Upper lobe of left lung (tissue), 6 donors: ENCODE results near the gene TFCP2L1. TPM values are rescaled to one million over a fixed set of nuclear protein-coding genes. Genes with fewer than 3 reads are reported as not detected.
"Not testable (repeated sequence)": the region's sequence is repeated elsewhere in the genome, so short reads cannot be mapped to it uniquely, and the experiment has no call there.

ENCODE experiments used
- ATAC-seq, 2 donors: fragments of 200-7000 bp; cut with Tn5 transposase; one replicate each; pipeline ENCODE4 v1.9.1; 2022; ENCODE audit warnings: mild to moderate bottlenecking in 2 of 2, moderate library complexity in 2 of 2; ENCODE audit not compliant: low FRiP score in 2 of 2
- DNase-seq, 2 donors: peaks; one replicate each; pipeline ENCODE4 v3.0.0-alpha.2; 2019 to 2020
- H3K27ac ChIP-seq, 4 donors: fragments of 200-600 bp; sonication (generic); one replicate each; pipeline ENCODE4 v1.5.1; 2016 to 2019
- H3K27me3 ChIP-seq, 4 donors: fragments of 200-600 bp; sonication (generic); one replicate each; pipeline ENCODE4 v1.5.1; 2017 to 2019
- H3K36me3 ChIP-seq, 4 donors: fragments of 200-600 bp; sonication (generic); one replicate each; pipeline ENCODE4 v1.5.1; 2016 to 2019
- H3K4me1 ChIP-seq, 4 donors: fragments of 200-600 bp; sonication (generic); one replicate each; pipeline ENCODE4 v1.5.1; 2018 to 2019
- H3K4me3 ChIP-seq, 4 donors: fragments of 200-600 bp; sonication (generic); one replicate each; pipeline ENCODE4 v1.5.1; 2017 to 2019; ENCODE audit warnings: mild to moderate bottlenecking in 2 of 4, moderate library complexity in 1 of 4
- H3K9me3 ChIP-seq, 4 donors: fragments of 200-600 bp; sonication (generic); one replicate each; pipeline ENCODE4 v1.5.1; 2018 to 2019
- EP300 ChIP-seq, 4 donors: sonication (generic); formaldehyde crosslinking; IDR thresholded peaks; one replicate each; pipeline ENCODE4 v1.5.1; 2017; ENCODE audit warnings: antibody characterized with exemption in 4 of 4, control low read depth in 2 of 4
- POLR2A ChIP-seq, 4 donors: fragments of 450-650 bp; IDR thresholded peaks; one replicate each; pipeline ENCODE4 v1.5.1; 2016 to 2017; ENCODE audit warnings: antibody characterized with exemption in 4 of 4, mild to moderate bottlenecking in 2 of 4
- POLR2AphosphoS5 ChIP-seq, 2 donors: sonication (generic); formaldehyde crosslinking; IDR thresholded peaks; one replicate each; pipeline ENCODE4 v1.5.1; 2017; ENCODE audit warnings: antibody characterized with exemption in 2 of 2
- WGBS, 2 donors: methylation state at CpG; one replicate each; pipeline ENCODE4 v1.1.5; 2017 to 2018; 5-methylcytosine and 5-hydroxymethylcytosine counted together
- total RNA-seq, 6 donors: library from RNA; depleted of rRNA in 4 of 6; stranded (reverse); fragments of >200 nt in 4 of 6; gene quantifications; one replicate each; pipeline versions ENCODE4 v1.1.0 to v1.2.1, GENCODE V29; 2016 to 2021
- TF ChIP-seq, protein P1 (sequence below), 6 experiments: fragments of 450-650 bp in 4 of 6; fragments of 200-600 bp in 2 of 6; sonication (generic) in 2 of 6; IDR thresholded peaks; one replicate each; pipeline ENCODE4 v1.5.1; 2016 to 2019; ENCODE audit warnings: antibody characterized with exemption in 6 of 6
- donor health status: DM: no; HTN: no; CAD: no; lungs with moderate emphysema.
- donor health status: DM: no; HTN: yes; CAD: no; lungs with severe emphysema.

TFCP2L1 gene
- total RNA-seq, 6 donors from 2014 or later = 15.3 to 47.1 (median 33.7) TPM

DNA sequence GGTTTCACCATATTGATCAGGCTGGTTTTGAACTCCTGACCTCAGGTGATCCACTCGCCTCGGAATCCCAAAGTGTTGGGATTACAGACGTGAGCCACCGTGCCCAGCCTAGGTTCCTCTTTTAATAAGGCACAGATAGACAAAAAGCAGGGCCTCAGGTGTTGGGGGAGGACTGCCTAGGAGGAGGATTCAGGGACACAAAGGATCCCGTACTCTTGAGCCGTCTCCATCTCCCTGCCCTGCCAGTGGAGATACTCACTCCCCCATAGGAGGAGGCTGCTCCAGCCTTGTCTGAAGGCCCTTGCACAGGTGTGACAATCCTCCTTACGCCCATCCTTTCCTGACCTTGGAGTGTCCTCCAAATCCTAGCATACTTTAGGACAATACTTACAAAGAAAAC, 32.0 kb upstream of the TFCP2L1 start:
- TF ChIP-seq POLR2AphosphoS5 (IDR thresholded peaks at IDR 0.05) = no peak
- TF ChIP-seq, protein P1, sequence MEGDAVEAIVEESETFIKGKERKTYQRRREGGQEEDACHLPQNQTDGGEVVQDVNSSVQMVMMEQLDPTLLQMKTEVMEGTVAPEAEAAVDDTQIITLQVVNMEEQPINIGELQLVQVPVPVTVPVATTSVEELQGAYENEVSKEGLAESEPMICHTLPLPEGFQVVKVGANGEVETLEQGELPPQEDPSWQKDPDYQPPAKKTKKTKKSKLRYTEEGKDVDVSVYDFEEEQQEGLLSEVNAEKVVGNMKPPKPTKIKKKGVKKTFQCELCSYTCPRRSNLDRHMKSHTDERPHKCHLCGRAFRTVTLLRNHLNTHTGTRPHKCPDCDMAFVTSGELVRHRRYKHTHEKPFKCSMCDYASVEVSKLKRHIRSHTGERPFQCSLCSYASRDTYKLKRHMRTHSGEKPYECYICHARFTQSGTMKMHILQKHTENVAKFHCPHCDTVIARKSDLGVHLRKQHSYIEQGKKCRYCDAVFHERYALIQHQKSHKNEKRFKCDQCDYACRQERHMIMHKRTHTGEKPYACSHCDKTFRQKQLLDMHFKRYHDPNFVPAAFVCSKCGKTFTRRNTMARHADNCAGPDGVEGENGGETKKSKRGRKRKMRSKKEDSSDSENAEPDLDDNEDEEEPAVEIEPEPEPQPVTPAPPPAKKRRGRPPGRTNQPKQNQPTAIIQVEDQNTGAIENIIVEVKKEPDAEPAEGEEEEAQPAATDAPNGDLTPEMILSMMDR (IDR thresholded peaks at IDR 0.05) = no peak
- no peak for TF ChIP-seq POLR2A (IDR thresholded peaks at IDR 0.05)
- no peak for TF ChIP-seq EP300 (IDR thresholded peaks at IDR 0.05)
- no peak overlapping the region for H3K4me3 ChIP-seq
- WGBS, 2 donors = 89 to 93% methylated on average over 7 of the region's 7 CpGs
- H3K9me3 ChIP-seq = no peaks in the 10 kb centered on the region
- no peaks in the 10 kb centered on the region for H3K27me3 ChIP-seq
- H3K27ac ChIP-seq = no peak overlapping the region
- no peaks in the 10 kb centered on the region for H3K4me1 ChIP-seq
- ATAC-seq (no peak), DNase-seq (no peak)
- no peaks in the 10 kb centered on the region for H3K36me3 ChIP-seq

DNA sequence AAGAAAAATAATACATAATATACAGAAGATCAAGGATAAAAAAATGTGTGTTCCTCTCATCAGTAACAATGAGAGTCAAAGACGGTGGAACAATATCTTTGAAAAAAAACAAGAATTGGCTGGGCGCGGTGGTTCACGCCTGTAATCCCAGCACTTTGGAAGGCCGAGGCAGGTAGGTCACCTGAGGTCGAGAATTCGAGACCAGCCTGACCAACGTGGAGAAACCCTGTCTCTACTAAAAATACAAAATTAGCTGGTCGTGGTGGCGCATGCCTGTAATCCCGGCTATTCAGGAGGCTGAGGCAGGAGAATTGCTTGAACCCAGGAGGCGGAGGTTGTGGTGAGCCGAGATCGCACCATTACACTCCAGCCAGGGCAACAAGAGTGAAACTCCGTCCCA, 28.7 kb upstream of the TFCP2L1 start:
- H3K27ac ChIP-seq, ATAC-seq, H3K9me3 ChIP-seq, DNase-seq, H3K36me3 ChIP-seq, H3K4me3 ChIP-seq, H3K27me3 ChIP-seq, H3K4me1 ChIP-seq: not testable (repeated sequence)
- WGBS, 2 donors = 81 to 95% methylated on average over 15 of the region's 15 CpGs

DNA sequence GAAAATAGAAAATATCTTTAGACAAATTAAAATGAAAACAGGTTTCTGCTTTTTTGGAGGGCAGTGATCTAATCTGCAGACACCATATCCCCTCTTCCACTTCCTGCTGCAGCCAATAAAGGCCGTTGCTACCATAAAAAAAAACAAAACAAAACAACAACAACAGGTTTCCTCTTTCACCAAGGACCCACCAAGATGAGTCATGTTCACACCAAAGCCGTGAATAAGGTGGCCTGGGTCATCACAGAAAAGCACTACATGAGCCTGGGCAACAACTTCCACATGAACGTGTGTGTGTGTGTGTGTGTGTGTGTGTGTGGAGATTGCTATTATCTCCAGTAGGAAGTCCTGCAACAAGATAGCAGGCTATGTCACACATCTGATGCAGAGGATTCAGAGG, 24.8 kb upstream of the TFCP2L1 start:
- no peaks in the 10 kb centered on the region for H3K9me3 ChIP-seq
- no peak overlapping the region for H3K27ac ChIP-seq
- peak in 1 of 2 donors; percentile 63 for ATAC-seq
- no peak for DNase-seq
- H3K4me3 ChIP-seq = no peak overlapping the region
- 21 to 30% methylated on average over 3 of the region's 3 CpGs for WGBS, 2 donors
- H3K27me3 ChIP-seq = no peaks in the 10 kb centered on the region
- TF ChIP-seq, protein P1 (IDR thresholded peaks at IDR 0.05) = no peak
- TF ChIP-seq EP300 (IDR thresholded peaks at IDR 0.05) (no peak), POLR2A (IDR thresholded peaks at IDR 0.05) (no peak), POLR2AphosphoS5 (IDR thresholded peaks at IDR 0.05) (no peak)
- no peaks in the 10 kb centered on the region for H3K4me1 ChIP-seq
- no peaks in the 10 kb centered on the region for H3K36me3 ChIP-seq

DNA sequence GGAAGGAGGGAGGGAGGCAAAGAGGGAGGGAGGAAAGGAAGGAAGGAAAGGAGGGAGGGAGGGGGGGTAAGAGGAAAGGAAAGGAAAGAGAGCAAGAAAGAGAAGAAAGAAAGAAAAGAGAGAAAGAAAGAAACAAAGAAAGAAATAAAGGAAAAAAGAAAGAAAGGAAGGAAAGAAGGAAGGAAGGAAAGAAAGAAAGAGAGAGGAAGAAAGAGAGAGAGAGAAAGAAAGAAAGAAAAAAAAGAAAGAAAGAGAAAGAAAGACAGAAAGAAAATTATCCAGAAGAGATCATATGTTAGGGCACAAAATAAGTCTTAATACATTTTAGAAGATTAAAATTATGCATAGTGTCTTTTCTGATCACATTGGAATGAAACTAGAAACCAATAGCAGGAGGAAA, 24.3 kb upstream of the TFCP2L1 start:
- DNase-seq = no peak
- Histone ChIP-seq H3K36me3 (no peaks in the 10 kb centered on the region), H3K27me3 (no peaks in the 10 kb centered on the region), H3K9me3 (no peaks in the 10 kb centered on the region), H3K4me3 (no peak overlapping the region), H3K4me1 (no peaks in the 10 kb centered on the region), H3K27ac (no peak overlapping the region)
- ATAC-seq = no peak
- no peak for TF ChIP-seq POLR2AphosphoS5 (IDR thresholded peaks at IDR 0.05)
- TF ChIP-seq POLR2A (IDR thresholded peaks at IDR 0.05) = no peak
- no peak for TF ChIP-seq EP300 (IDR thresholded peaks at IDR 0.05)
- TF ChIP-seq, protein P1 (IDR thresholded peaks at IDR 0.05) = no peak

DNA sequence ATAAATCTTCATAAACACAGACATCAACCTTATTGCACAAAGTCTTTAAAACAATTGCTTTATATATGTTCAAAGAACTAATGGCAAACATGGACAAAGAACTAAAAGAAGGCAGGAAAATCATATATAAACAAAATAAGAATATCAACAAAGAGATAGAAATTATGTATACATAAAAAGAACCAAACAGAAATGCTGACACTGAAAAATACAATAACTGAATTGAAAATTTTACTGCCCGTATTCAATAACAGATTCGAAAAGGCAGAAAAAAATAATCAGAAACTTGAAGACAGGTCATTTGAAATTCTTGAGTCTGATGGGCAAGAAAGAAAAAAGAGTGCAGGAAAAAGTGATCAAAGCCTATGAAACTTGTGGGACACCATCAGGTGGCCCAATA, 22.0 kb upstream of the TFCP2L1 start:
- no peaks in the 10 kb centered on the region for H3K9me3 ChIP-seq
- H3K36me3 ChIP-seq = no peaks in the 10 kb centered on the region
- H3K4me1 ChIP-seq = peaks cover 0 to 9% (median 0%) of the 10 kb centered on the region in 4 donors
- no peaks in the 10 kb centered on the region for H3K27me3 ChIP-seq
- TF ChIP-seq EP300 (IDR thresholded peaks at IDR 0.05) (no peak), POLR2A (IDR thresholded peaks at IDR 0.05) (no peak), POLR2AphosphoS5 (IDR thresholded peaks at IDR 0.05) (no peak)
- TF ChIP-seq, protein P1 (IDR thresholded peaks at IDR 0.05) = no peak
- 89 to 94% methylated on average over 2 of the region's 2 CpGs for WGBS, 2 donors
- DNase-seq (no peak), ATAC-seq (no peak)
- H3K27ac ChIP-seq = no peak overlapping the region
- no peak overlapping the region for H3K4me3 ChIP-seq
